Prostate gland (tissue), 2 donors: Measurements from ENCODE around the gene FCGR3A. TPM values are rescaled to one million over a fixed set of nuclear protein-coding genes. Genes with fewer than 3 reads are reported as not detected.
"Not testable (repeated sequence)": the region's sequence is repeated elsewhere in the genome, so short reads cannot be mapped to it uniquely, and the experiment has no call there.

Experiments used
- DNase-seq: peaks from one replicate; pipeline ENCODE4 v3.0.0-alpha.2; 2019; ENCODE audit warnings: low spot score
- H3K27ac ChIP-seq, 2 donors: fragments of 200-600 bp; sonication (generic); 2 replicates each; pipeline ENCODE4 v1.5.1; 2017 to 2019
- H3K27me3 ChIP-seq: fragments of 200-600 bp; sonication (generic); replicated peaks from 2 replicates; pipeline ENCODE4 v1.5.1; 2019; ENCODE audit not compliant: insufficient read depth
- H3K36me3 ChIP-seq, 2 donors: fragments of 200-600 bp; sonication (generic); 1 replicate in 1 of 2; 2 replicates in 1 of 2; pipeline versions ENCODE4 v1.5.1 to v1.8.1; 2017 to 2019
- H3K4me1 ChIP-seq: fragments of 200-600 bp; sonication (generic); replicated peaks from 2 replicates; pipeline ENCODE4 v1.5.1; 2019
- H3K4me3 ChIP-seq, 2 donors: fragments of 200-600 bp; sonication (generic); 2 replicates each; pipeline ENCODE4 v1.5.1; 2017 to 2019
- H3K9me3 ChIP-seq: fragments of 200-600 bp; sonication (generic); 2 replicates; pipeline ENCODE4 v1.5.1; 2017
- POLR2A ChIP-seq: fragments of 450-650 bp; IDR thresholded peaks from one replicate; pipeline ENCODE4 v1.6.1; 2016; ENCODE audit warnings: antibody characterized with exemption, mild to moderate bottlenecking
- POLR2AphosphoS5 ChIP-seq: sonication (generic); formaldehyde crosslinking; IDR thresholded peaks from one replicate; pipeline ENCODE4 v1.6.1; 2017; ENCODE audit warnings: antibody characterized with exemption
- WGBS: methylation state at CpG from one replicate; pipeline ENCODE4 v1.1.5; 2018; 5-methylcytosine and 5-hydroxymethylcytosine counted together
- intact Hi-C: fragments of 100-400 bp; cut with DNase I; formaldehyde crosslinking; loops from one replicate; pipeline ENCODE4 v1.14.2; 2022
- total RNA-seq, 2 donors: library from RNA; depleted of rRNA; stranded (reverse); fragments of >200 nt; gene quantifications; one replicate each; pipeline ENCODE4 v1.1.0, GENCODE V29; 2016
- TF ChIP-seq, protein P1 (sequence below), 4 experiments: fragments of 200-600 bp in 2 of 4; fragments of 450-650 bp in 2 of 4; sonication (generic) in 2 of 4; IDR thresholded peaks; 1 replicate in 3 of 4; 2 replicates in 1 of 4; pipeline ENCODE4 v1.5.1; 2016 to 2019; ENCODE audit warnings: antibody characterized with exemption in 4 of 4, mild to moderate bottlenecking in 2 of 4, moderate library complexity in 2 of 4

Gene FCGR3A
- total RNA-seq, 2 donors from 2014 or later = 6.9 to 7.4 TPM

- H3K9me3 ChIP-seq, H3K4me3 ChIP-seq, H3K27ac ChIP-seq, intact Hi-C loops, H3K36me3 ChIP-seq, H3K4me1 ChIP-seq, DNase-seq, H3K27me3 ChIP-seq: not testable (repeated sequence)
- 84% methylated on average over 7 of the region's 7 CpGs for WGBS
Measured at GRCh38 chr1:161538925-161539479, 10.6 kb downstream of the FCGR3A start.

- H3K27me3 ChIP-seq, H3K4me1 ChIP-seq, H3K36me3 ChIP-seq, H3K4me3 ChIP-seq, DNase-seq, intact Hi-C loops, H3K9me3 ChIP-seq, H3K27ac ChIP-seq: not testable (repeated sequence)
- 51% methylated on average over 7 of the region's 7 CpGs for WGBS
Measured at GRCh38 chr1:161537068-161537669, 12.4 kb downstream of the FCGR3A start.

GRCh38 chr1:161532644-161533567 lies 16.7 kb downstream of the FCGR3A start:
- H3K27ac ChIP-seq, H3K9me3 ChIP-seq, intact Hi-C loops, H3K36me3 ChIP-seq, H3K4me3 ChIP-seq, DNase-seq, H3K4me1 ChIP-seq, H3K27me3 ChIP-seq: not testable (repeated sequence)
- 53% methylated on average over 16 of the region's 16 CpGs for WGBS

- Histone ChIP-seq H3K27me3 (no peaks in the 10 kb centered on the region), H3K36me3 (no peaks in the 10 kb centered on the region), H3K4me1 (no peaks in the 10 kb centered on the region), H3K4me3 (no peak overlapping the region), H3K27ac (no peak overlapping the region), H3K9me3 (no peaks in the 10 kb centered on the region)
- intact Hi-C loops = no loop called here
- 72% methylated on average over 22 of the region's 22 CpGs for WGBS
- no peak for TF ChIP-seq POLR2A
- TF ChIP-seq, protein P1, sequence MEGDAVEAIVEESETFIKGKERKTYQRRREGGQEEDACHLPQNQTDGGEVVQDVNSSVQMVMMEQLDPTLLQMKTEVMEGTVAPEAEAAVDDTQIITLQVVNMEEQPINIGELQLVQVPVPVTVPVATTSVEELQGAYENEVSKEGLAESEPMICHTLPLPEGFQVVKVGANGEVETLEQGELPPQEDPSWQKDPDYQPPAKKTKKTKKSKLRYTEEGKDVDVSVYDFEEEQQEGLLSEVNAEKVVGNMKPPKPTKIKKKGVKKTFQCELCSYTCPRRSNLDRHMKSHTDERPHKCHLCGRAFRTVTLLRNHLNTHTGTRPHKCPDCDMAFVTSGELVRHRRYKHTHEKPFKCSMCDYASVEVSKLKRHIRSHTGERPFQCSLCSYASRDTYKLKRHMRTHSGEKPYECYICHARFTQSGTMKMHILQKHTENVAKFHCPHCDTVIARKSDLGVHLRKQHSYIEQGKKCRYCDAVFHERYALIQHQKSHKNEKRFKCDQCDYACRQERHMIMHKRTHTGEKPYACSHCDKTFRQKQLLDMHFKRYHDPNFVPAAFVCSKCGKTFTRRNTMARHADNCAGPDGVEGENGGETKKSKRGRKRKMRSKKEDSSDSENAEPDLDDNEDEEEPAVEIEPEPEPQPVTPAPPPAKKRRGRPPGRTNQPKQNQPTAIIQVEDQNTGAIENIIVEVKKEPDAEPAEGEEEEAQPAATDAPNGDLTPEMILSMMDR (IDR thresholded peaks at IDR 0.05) = no peak
- no peak for TF ChIP-seq POLR2AphosphoS5
- no peak for DNase-seq
Measured at GRCh38 chr1:161531986-161532643, 17.5 kb downstream of the FCGR3A start.

- 3% methylated on average over 50 of the region's 56 CpGs for WGBS
- Histone ChIP-seq H3K27ac (peak overlapping the region; percentile 91 to 92), H3K4me3 (peak overlapping the region; percentile 51 to 66)
- H3K36me3 ChIP-seq, intact Hi-C loops, H3K9me3 ChIP-seq, H3K27me3 ChIP-seq, H3K4me1 ChIP-seq: not testable (repeated sequence)
- TF ChIP-seq POLR2A = peak; percentile 52
- TF ChIP-seq POLR2AphosphoS5 = peak; percentile 89
- DNase-seq = peak; percentile 74
Measured at GRCh38 chr1:161530671-161531641, 18.7 kb downstream of the FCGR3A start.

- Histone ChIP-seq H3K27ac (peak overlapping the region; percentile 91 to 92), H3K4me3 (peak overlapping the region; percentile 51 to 66)
- TF ChIP-seq POLR2AphosphoS5 = peak; percentile 70
- TF ChIP-seq, protein P1 (IDR thresholded peaks at IDR 0.05) = peak in 1 of 4 experiments; percentile 25
- WGBS = 2% methylated on average over 13 of the region's 13 CpGs
- H3K4me1 ChIP-seq, H3K27me3 ChIP-seq, intact Hi-C loops, H3K9me3 ChIP-seq, H3K36me3 ChIP-seq: not testable (repeated sequence)
- peak; percentile 48 for DNase-seq
Measured at GRCh38 chr1:161530158-161530557, 19.5 kb downstream of the FCGR3A start.

- H3K36me3 ChIP-seq, H3K27ac ChIP-seq, H3K27me3 ChIP-seq, H3K9me3 ChIP-seq, DNase-seq, intact Hi-C loops, H3K4me1 ChIP-seq: not testable (repeated sequence)
- WGBS = 19% methylated on average over 19 of the region's 19 CpGs
- H3K4me3 ChIP-seq = peak overlapping the region in 1 of 2 donors; percentile 51
Measured at GRCh38 chr1:161529463-161530104, 20.0 kb downstream of the FCGR3A start.

DNA sequence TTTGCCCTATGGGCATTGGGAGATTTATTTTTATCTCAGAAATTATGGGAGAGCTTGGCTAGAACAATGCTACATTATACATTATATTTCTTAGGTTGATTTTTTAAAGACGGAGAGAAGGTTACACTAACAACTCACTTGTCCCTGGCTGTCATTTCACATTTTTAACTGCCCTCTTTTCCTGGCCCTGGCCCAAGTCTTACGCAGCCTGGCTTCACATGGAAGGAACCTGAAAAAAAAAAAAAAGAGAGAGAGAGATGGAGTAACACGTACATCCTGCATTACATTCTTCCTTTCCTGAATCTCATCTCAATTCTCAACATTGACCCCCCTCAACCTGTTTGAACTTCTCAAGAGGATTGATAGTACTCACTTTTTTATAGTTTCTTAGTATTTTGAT lies 21.1 kb downstream of the FCGR3A start:
- H3K4me1 ChIP-seq, intact Hi-C loops, H3K36me3 ChIP-seq, H3K4me3 ChIP-seq, H3K27ac ChIP-seq, H3K27me3 ChIP-seq, H3K9me3 ChIP-seq: not testable (repeated sequence)
- 18% methylated on average over 3 of the region's 3 CpGs for WGBS
- DNase-seq = peak; percentile 59
